ENCODE results near the gene RBM20. TPM values are rescaled to one million over a fixed set of nuclear protein-coding genes. Genes with fewer than 3 reads are reported as not detected.

The RBM20 gene
- total RNA-seq, 4 donors from 2014 or later, result 0.24 to 3.5 (median 1.8) TPM

DNA sequence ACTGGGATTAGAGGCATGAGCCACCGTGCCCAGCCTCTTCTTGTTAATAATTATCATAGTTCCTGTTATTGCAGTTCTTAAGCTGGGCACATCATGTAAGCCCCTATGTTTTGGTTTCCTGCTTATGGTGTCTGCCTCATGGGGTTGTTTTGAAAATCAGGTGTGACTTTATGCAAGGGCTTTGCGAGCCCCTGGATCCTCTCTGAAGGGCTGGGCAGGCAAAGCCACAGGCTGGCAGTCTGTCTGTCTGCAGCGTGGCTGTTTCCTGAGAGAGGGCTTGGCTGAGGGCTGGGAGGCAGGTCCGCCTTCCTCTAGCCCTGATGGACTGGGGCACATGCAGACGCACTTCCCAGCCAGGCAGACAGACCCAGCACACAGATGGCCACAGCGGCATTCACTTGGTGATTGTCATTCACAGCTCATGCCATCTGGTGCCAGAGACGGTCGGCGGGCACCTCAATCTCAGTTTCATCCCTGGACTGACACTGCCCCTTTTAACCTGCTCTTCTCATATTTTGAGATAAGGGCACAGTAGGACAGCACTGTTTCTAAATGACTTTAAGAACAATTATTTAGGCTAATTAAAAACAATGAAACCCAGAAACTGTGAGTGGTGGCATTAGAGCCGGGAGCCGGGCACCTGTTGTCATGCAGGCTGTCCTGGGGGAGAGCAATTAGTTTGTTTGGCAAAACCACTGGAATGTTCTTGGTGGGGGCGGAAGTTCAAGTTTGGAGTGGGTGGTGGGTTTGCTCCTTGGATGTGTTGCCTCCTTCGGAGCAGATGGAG is 35.5 kb downstream of the RBM20 start:
- ATAC-seq (ENCODE audit: low FRiP score), result no peak

GRCh38 chr10:110680273-110681020 is 36.3 kb downstream of the RBM20 start:
- TF ChIP-seq, protein P1, sequence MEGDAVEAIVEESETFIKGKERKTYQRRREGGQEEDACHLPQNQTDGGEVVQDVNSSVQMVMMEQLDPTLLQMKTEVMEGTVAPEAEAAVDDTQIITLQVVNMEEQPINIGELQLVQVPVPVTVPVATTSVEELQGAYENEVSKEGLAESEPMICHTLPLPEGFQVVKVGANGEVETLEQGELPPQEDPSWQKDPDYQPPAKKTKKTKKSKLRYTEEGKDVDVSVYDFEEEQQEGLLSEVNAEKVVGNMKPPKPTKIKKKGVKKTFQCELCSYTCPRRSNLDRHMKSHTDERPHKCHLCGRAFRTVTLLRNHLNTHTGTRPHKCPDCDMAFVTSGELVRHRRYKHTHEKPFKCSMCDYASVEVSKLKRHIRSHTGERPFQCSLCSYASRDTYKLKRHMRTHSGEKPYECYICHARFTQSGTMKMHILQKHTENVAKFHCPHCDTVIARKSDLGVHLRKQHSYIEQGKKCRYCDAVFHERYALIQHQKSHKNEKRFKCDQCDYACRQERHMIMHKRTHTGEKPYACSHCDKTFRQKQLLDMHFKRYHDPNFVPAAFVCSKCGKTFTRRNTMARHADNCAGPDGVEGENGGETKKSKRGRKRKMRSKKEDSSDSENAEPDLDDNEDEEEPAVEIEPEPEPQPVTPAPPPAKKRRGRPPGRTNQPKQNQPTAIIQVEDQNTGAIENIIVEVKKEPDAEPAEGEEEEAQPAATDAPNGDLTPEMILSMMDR (IDR thresholded peaks at IDR 0.05), result no peak
- DNase-seq (ENCODE audit: low spot score), result no peak
- ATAC-seq (ENCODE audit: low FRiP score), result no peak

More for the DNA sequence above, 35.5 kb downstream of the RBM20 start:
- DNase-seq (ENCODE audit: low spot score), result no peak
- TF ChIP-seq, protein P1 (IDR thresholded peaks at IDR 0.05), result no peak

DNA sequence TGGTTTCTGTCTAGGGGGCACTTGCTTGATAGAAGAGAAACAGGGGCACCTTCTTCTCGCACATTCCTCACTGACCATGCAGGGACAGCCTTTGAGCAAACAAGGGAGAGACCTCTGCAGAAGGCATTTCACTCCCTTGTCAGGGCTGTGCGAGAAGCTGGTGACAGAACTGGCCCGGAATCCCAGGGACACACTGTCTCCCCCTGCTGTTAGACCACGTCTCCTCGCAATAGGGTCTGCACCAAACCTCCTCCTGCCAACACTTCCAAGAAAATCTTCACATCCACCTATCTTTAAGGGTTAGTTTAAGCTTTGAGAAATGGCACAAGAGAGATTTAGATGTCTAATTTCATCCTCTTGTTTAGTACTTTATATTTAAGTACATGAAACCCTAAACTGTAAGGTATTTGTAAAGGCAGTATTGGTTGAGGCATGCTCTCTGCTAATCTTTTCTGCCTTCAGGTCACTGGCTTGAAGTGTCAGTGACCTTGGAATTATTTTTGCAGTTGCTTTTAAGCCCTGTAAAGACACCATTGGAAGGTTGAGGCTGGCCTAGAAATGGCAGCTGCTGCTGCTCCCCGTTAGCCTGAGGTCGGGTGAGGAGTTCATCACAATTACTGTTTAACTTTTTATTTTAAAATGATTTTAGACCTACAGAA is 37.0 kb downstream of the RBM20 start:
- no peak for DNase-seq (ENCODE audit: low spot score)
- TF ChIP-seq, protein P1 (IDR thresholded peaks at IDR 0.05), result no peak
- no peak for ATAC-seq (ENCODE audit: low FRiP score)

- ATAC-seq (ENCODE audit: low FRiP score) (no peak), DNase-seq (ENCODE audit: low spot score) (no peak)
- TF ChIP-seq, protein P1 (IDR thresholded peaks at IDR 0.05), result no peak
These were observed 38.2 kb downstream of the RBM20 start for GRCh38 chr10:110682348-110682747.

DNA sequence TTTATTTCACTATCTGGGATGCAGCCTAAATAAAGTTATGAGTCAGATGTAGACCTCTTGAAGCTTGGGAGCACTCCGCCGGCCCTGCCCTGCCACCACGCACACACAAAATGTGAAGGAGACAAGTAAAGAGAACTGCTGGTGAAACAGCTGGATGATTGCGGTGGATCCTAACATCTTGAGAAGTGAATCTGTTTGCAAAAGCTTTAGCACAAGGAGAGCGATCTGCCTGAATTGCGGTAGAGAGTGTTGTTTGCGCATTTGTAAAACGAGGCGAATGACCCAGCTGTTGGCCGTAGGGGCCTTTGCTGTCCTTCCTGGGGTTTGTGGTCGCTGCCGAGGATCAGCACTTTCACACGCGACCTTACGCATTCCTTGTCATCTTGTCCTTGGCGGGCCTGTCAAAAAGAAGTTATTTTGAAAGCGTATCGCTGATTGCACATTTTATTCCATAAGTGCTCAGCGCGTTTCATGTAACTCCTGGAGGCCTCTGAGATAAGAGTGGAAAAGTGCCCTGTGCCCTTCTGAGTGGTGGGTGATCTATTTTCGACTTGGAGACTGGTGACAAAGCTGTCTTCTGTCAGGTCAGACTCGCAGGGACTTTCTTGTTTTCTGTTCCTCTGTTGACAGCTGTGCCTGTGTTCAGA is 40.8 kb downstream of the RBM20 start:
- ATAC-seq (ENCODE audit: low FRiP score), result no peak

DNA sequence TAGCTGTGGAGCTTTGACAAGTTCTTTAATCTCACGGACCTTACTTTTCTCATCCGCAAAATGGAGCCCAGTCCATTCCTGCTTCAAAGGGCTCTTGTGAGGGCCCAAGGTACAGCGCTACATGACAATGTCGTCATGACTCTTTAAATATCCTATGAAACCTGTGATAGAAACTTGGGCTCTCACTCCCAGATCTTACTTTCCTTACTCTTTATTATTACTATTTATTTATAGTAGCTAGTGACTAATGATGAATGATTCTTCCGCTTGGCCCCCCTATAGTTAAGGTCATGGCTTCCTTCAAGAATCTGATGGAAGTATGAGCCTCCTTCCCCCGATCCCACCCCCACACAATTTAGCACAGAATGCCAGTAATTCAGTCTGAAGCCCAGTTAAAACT is 41.9 kb downstream of the RBM20 start:
- DNase-seq (ENCODE audit: low spot score) (no peak), ATAC-seq (ENCODE audit: low FRiP score) (no peak)
- TF ChIP-seq, protein P1 (IDR thresholded peaks at IDR 0.05), result no peak

More for the DNA sequence above, 40.8 kb downstream of the RBM20 start:
- TF ChIP-seq, protein P1 (IDR thresholded peaks at IDR 0.05), result no peak
- DNase-seq (ENCODE audit: low spot score), result no peak
